HG03280 (cell line): ENCODE data around the gene PAX2.

ENCODE experiments used
- ATAC-seq: cut with Tn5 transposase; IDR thresholded peaks from one replicate; pipeline ENCODE4 v1.9.1; 2021; ENCODE audit warnings: mild to moderate bottlenecking, moderate library complexity; ENCODE audit not compliant: unreplicated experiment

Gene PAX2

DNA sequence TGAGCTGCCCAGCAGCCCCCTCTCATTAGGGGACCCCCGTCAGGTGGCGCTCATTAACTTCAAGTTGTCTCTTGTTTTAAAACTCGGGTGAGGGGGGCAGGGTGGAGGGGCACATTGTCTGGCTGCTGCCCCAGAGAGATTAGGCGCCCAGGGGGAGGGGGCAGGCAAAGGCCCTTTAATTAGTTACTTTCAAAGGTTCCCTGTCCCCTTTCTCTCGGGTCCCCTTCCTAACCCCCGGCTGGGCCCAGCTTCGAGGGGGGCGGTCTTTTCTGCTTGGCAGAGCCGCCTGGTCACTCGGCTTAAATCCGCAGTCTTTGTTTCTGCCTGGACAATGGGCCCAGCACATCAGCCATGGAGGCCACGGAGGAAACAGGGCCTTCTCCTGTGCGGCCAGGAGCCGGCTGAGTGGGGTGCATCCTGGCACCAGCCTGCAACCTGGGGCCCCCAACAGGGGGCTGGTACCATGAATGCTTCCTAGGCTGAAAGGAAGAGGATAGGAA is 128.5 kb downstream of the PAX2 start:
- ATAC-seq = no peak

GRCh38 chr10:100874702-100875483 is 129.5 kb downstream of the PAX2 start:
- no peak for ATAC-seq

DNA sequence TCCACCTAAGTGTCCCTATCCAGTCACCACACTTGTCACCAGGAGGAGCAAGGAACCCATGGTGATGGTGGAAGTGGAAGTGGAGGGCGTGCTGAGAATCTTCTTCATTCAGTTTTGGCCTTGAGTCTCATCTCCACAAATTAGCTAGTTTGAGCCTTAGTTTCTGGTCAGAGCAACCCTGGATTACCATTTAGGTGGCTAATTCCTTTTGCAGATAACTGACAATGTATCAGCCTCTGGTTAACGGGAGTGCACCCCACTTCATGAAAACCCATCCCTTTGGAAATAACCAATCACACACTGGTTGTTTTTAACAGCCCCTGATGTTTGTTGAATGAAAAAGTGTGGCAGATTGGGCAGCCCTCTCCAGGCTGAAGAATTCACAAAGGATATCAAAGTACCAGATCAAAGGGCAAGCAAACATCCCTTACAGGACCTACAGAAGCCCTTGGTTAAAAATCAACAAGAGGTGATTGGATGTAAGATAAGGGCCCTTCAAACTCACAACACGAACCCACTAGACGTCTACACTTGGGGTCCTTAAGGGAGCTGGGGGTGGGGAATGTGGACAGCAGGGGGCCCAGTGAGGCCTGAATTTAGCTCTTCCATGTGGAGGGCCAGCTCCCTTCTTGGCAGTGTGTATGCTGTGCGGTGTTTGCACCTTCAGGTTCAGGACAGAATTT is 130.2 kb downstream of the PAX2 start:
- no peak for ATAC-seq

GRCh38 chr10:100876585-100877460 is 131.4 kb downstream of the PAX2 start:
- ATAC-seq = no peak

GRCh38 chr10:100877461-100877850 is 132.1 kb downstream of the PAX2 start:
- no peak for ATAC-seq

- no peak for ATAC-seq
Observed at GRCh38 chr10:100878291-100878910, 133.0 kb downstream of the PAX2 start.
